Right renal pelvis (tissue), 4 donors: ENCODE data around the gene OR52N2. TPM values are rescaled to one million over a fixed set of nuclear protein-coding genes. Genes with fewer than 3 reads are reported as not detected.

Source experiments
- DNase-seq, 4 donors: peaks; one replicate each; pipeline ENCODE4 v3.0.0-alpha.2; 2013; ENCODE audit warnings: low read depth in 4 of 4, low spot score in 3 of 4, missing footprints in 1 of 4
- polyA plus RNA-seq, 4 donors: library from polyadenylated mRNA; unstranded; fragments of 120-200 nt; gene quantifications; one replicate each; pipeline ENCODE4 v1.2.1, GENCODE V29; 2013; ENCODE audit not compliant: insufficient read length in 4 of 4

Gene OR52N2
- polyA plus RNA-seq, result not detected

GRCh38 chr11:5808500-5809121 is at the start of gene OR52N2:
Gene OR52N2 (plus strand): TSS chr11:5808924. CDS start chr11:5820336, 11,412 bp downstream.
- DNase-seq, result peak; percentile 53 to 65 (median 62)

GRCh38 chr11:5767056-5767455 is 41.7 kb upstream of the OR52N2 start:
- no peak for DNase-seq

GRCh38 chr11:5783255-5783654 is 25.5 kb upstream of the OR52N2 start, which contains the start of gene OR52N5:
Gene OR52N5 (minus strand): TSS chr11:5783355. CDS start chr11:5778634, 4,721 bp downstream.
- no peak for DNase-seq

GRCh38 chr11:5791165-5791564 is 17.6 kb upstream of the OR52N2 start, which contains the start of gene OR52N1:
Gene OR52N1 (minus strand): TSS chr11:5791265. CDS start chr11:5788816, 2,449 bp downstream.
- no peak for DNase-seq

DNA sequence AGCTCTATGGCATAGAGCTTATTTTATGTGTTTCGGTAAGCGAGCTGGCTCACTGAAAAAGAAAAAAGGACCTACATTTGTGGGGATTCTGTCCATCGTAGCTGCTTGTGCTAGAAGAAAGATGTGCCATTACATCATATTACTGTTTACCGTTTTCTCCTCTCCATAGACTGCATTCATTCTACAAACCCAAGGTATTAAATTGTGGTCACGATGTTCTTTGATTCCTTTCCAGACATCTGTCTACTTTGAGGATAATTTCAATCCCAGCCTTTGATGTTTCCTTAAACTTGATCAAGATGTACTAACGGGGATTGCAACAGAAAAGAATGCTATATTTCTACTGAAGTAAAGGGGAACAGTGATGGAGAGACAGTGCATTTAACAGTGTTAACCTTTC is 12.2 kb upstream of the OR52N2 start:
- no peak for DNase-seq

DNA sequence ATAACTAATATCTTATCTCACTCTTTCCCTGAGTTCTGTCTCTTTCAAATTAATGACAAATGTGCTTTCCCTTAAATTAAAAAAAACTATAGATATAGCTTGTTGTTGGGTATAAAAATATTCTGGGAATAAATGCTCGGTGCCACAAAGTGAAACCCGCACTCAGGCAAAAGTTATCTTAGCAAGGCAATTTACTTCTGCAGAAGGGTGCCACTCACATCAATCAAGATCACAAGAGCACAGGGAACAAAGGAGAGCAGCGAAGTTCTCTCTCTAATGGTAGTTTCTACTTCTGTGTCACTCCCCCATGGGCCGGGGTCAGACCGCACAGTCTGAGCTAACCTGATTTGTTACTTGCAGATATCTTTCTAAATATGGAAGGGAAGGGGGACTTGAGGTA is 4.7 kb upstream of the OR52N2 start:
- no peak for DNase-seq

DNA sequence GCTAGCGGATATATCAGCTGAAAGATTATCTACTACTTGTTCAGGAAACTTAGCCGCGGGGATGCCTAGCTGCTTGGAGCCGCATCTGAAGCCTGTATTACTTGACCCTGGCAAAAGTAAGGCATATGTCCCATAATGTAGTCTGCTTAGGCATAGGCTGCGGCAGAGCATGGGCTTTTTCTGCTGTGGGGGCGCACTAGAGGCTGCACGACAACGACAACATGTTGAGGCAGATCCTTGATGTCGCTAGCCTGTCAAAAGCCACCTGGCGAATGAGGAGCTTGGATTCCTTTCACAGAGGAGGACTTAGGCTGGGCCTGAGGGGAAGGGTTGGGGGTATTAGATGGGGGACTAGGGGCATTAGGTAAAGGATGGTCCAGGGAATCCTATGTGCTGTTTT is 1.1 kb upstream of the OR52N2 start:
- no peak for DNase-seq

DNA sequence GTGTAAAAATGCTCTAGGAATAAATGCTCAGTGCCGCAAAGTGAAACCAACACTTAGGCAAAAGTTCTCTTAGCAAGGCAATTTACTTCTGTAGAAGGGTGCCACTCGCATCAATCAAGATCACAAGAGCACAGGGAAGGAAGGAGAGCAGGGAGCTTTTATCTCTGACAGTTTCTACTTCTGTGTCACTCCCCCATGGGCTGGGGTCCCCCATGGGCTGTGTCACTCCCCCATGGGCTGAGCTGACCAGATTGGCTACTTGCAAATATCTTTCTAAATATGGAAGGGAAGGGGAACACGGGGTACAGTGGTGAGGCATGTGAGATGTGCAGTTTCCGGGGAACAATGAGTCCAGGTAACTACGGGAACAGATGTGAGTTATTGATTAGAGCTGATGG is 397 bp downstream of the OR52N2 start:
- DNase-seq, result no peak

GRCh38 chr11:5809905-5810795 is 1.4 kb downstream of the OR52N2 start:
- DNase-seq, result no peak

DNA sequence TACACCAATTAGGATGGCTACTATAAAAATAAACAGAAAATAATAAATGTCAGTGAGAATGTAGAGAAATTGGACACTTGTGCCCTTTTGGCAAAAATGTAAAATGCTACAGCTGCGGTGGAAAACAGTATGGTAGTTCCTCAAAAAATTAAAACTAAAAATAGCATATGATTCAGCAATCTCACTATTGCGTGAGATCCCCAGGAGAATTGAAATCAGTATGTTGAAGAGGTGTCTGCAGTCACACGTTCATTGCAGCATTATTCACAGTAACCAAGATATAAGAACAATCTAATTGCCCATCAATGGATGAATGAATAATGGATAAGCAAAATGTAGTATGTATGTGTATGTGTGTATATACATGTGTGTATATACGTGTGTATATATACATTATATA is 6.8 kb downstream of the OR52N2 start:
- no peak for DNase-seq

GRCh38 chr11:5818245-5818886 is 9.6 kb downstream of the OR52N2 start:
- DNase-seq, result no peak

DNA sequence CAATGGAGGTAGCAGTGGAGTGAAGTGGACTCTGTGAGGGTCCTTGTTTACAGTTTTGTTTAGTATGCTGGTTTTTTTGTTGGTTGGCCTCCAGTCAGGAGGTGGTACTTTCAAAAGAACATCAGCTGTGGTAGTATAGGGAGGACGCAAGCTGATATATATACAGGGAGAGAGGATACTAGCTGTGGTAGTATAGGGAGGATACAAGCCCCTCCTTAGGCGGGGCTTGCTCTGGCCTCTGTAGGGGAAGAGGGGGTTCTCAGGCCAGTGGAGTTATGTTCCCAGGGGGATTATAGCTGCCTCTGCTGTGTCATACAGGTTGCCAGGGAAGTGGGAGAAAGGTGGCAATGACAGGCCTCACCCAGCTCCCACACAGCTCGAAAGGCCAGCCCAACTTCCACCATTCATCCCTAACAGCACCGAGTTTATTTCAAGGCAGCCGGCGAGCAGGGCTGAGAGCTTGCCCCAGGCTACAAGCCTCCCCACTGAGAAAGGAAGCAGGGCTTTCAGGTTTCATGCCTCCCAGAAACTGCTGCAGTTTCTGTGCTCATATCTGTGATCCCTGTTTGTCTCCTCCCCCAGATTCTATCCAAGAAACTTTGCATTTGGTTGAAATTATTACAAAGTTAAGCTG is 22.6 kb downstream of the OR52N2 start:
- no peak for DNase-seq

DNA sequence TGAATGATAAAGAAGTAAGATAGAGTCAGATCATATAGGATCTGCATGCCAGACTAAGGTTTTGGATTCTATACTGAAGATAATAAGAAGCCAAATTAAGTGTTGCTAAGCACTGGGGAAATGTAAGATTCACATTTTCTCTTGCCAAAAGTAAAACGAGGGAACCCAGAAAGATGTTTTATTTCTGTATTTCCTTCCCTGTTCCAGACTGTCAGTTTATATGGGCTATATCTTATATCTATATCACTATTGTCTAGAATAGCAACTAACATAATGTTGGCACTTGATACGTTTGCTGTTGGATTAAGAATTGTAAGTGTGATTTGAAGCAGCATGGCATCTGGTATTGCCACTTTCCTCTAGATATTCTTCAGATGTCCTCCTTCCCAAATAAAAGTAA is 24.7 kb downstream of the OR52N2 start:
- DNase-seq, result no peak

- no peak for DNase-seq
Measured at GRCh38 chr11:5837695-5838094, 29.0 kb downstream of the OR52N2 start.

DNA sequence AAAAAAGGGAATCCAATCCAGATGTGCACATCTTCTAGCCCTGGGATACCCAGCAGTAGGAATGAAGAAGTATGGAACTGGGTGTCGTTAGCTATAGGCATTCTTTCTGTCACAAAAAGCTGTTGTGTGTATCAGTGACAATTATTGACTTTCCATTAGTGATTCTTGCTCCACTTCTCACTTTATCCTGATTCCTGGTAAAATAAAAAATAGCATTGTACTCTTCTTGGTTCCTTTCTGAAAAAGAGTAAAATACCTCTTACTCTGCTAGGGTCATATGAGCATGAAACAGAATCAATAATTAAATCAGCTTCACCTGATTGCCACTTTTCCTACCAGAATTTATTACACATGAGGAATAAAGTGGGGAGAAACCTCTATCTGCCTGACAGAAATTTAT is 33.1 kb downstream of the OR52N2 start, which contains the start of gene OR52E6:
Gene OR52E6, minus strand, starts transcription at position 101 of the 400 bp plus-strand sequence. Its CDS starts 0 bp downstream, at position 101.
- DNase-seq, result no peak

- DNase-seq, result no peak
Measured at GRCh38 chr11:5846701-5847100, 38.0 kb downstream of the OR52N2 start.

GRCh38 chr11:5847711-5848110 is 39.0 kb downstream of the OR52N2 start:
- DNase-seq, result no peak

DNA sequence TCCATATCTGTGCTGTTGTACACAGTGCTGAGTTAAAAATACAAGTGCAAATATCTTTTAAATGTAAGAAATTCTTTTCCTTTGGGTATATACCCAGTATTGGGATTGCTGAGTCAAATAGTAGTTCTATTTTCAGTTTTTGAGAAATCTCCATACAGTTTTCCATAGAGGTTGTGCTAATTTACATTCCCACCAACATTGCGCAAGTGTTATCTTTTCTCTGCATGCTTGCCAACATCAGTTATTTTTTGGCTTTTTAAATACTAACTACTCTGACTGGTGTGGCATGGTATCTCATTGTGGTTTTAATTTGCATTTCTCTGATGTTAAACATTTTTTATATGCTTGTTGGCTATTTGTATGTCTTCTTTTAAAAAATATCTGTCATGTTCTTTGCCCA is 42.3 kb downstream of the OR52N2 start:
- DNase-seq, result no peak

- DNase-seq, result no peak
Measured at GRCh38 chr11:5857590-5857989, 48.9 kb downstream of the OR52N2 start, which contains the start of gene OR52E8. Gene OR52E8 (minus strand): TSS chr11:5857690. CDS start chr11:5857690, 0 bp downstream.

DNA sequence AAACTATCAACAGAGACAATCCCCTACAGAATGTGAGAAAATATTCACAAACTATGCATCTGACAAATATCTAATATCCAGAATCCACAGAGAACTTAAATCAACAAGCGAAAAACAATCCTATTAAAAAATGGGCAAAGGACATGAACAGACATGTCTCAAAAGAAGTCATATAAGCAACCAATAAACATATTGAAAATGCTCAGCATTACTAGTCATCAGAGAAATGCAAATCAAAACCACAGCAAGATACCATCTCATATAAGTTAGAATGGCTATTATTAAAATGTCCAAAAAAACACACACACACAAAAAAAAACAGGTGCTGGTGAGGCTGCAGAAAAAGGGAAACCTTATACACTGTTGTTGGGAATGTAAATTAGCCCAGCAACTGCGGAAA is 57.1 kb downstream of the OR52N2 start:
- DNase-seq, result no peak
